Stimulated activated CD4-positive, alpha-beta T cell treated with anti-CD3 and anti-CD28 coated beads, Interleukin-2, amount 100 ng/mL, for 48 hours (primary cell): ENCODE results near the gene SETD6.
"Not testable (repeated sequence)": the region's sequence is repeated elsewhere in the genome, so short reads cannot be mapped to it uniquely, and the experiment has no call there.

Source experiments
- DNase-seq, 2 donors: peaks; one replicate each; pipeline ENCODE4 v3.0.0-alpha.2; 2020

Gene SETD6

GRCh38 chr16:58548378-58548777 lies 33.1 kb downstream of the SETD6 start:
- DNase-seq = no peak

- DNase-seq = no peak
Observed at GRCh38 chr16:58551496-58551895, 36.2 kb downstream of the SETD6 start.

- DNase-seq = no peak
Observed at GRCh38 chr16:58556678-58557077, 41.4 kb downstream of the SETD6 start.

- no peak for DNase-seq
Observed at GRCh38 chr16:58563235-58563634, 47.9 kb downstream of the SETD6 start.

- DNase-seq = no peak
Observed at GRCh38 chr16:58563775-58564174, 48.5 kb downstream of the SETD6 start.

GRCh38 chr16:58565697-58566096 lies 50.4 kb downstream of the SETD6 start:
- DNase-seq = not testable (repeated sequence)
